H9 (cell line): ENCODE measurements around the gene NSL1. TPM values are rescaled to one million over a fixed set of nuclear protein-coding genes. Genes with fewer than 3 reads are reported as not detected.

Experiments used
- DNase-seq: peaks from one replicate; pipeline ENCODE4 v3.0.0-alpha.2; 2017
- H2AFZ ChIP-seq: one replicate; pipeline ENCODE4 v1.6.1; 2013; ENCODE audit warnings: mild to moderate bottlenecking, low read length, control low read depth, moderate library complexity
- H2AK5ac ChIP-seq: 2 replicates; pipeline ENCODE4 v1.6.1; 2013; ENCODE audit warnings: low read length, control low read depth, mixed read lengths; ENCODE audit not compliant: insufficient read length
- H2BK120ac ChIP-seq: one replicate; pipeline ENCODE4 v1.6.1; 2013; ENCODE audit warnings: low read depth, mild to moderate bottlenecking, low read length, control low read depth, inconsistent platforms; ENCODE audit not compliant: poor library complexity, severe bottlenecking
- H2BK12ac ChIP-seq: 2 replicates; pipeline ENCODE4 v1.6.1; 2013; ENCODE audit warnings: low read length, control low read depth, mixed read lengths, low read depth; ENCODE audit not compliant: insufficient read length
- H2BK15ac ChIP-seq: 2 replicates; pipeline ENCODE4 v1.6.1; 2013; ENCODE audit warnings: low read depth, low read length, control low read depth
- H2BK20ac ChIP-seq: one replicate; pipeline ENCODE4 v1.6.1; 2013; ENCODE audit warnings: low read depth, mild to moderate bottlenecking, low read length, control low read depth, inconsistent platforms; ENCODE audit not compliant: poor library complexity, severe bottlenecking
- H2BK5ac ChIP-seq: 2 replicates; pipeline ENCODE4 v1.6.1; 2013; ENCODE audit warnings: low read length, control low read depth, mixed read lengths; ENCODE audit not compliant: insufficient read length
- H3K14ac ChIP-seq: 2 replicates; pipeline ENCODE4 v1.6.1; 2013; ENCODE audit warnings: low read length, control low read depth; ENCODE audit not compliant: insufficient read depth
- H3K18ac ChIP-seq: 2 replicates; pipeline ENCODE4 v1.6.1; 2013; ENCODE audit warnings: low read depth, mild to moderate bottlenecking, mixed read lengths, low read length, control low read depth; ENCODE audit not compliant: insufficient read length
- H3K23ac ChIP-seq: 2 replicates; pipeline ENCODE4 v1.6.1; 2013; ENCODE audit warnings: low read length, control low read depth, mixed read lengths, low read depth; ENCODE audit not compliant: insufficient read length
- H3K23me2 ChIP-seq: 2 replicates; pipeline ENCODE4 v1.6.1; 2013; ENCODE audit warnings: low read depth, mild to moderate bottlenecking, mixed read lengths, low read length, control low read depth; ENCODE audit not compliant: insufficient read length, poor library complexity, severe bottlenecking
- H3K27ac ChIP-seq: 2 replicates; pipeline ENCODE4 v1.5.1; 2013; ENCODE audit warnings: low read length, control low read depth, mixed read lengths, low read depth; ENCODE audit not compliant: insufficient read length
- H3K27me3 ChIP-seq: 2 replicates; pipeline ENCODE4 v1.6.1; 2013; ENCODE audit warnings: low read length, control low read depth, inconsistent platforms; ENCODE audit not compliant: insufficient read depth
- H3K4ac ChIP-seq: 2 replicates; pipeline ENCODE4 v1.6.1; 2013; ENCODE audit warnings: low read depth, mild to moderate bottlenecking, control low read depth, inconsistent platforms, low read length, moderate library complexity
- H3K4me1 ChIP-seq: 2 replicates; pipeline ENCODE4 v1.6.1; 2013; ENCODE audit warnings: low read length, control low read depth, inconsistent platforms; ENCODE audit not compliant: insufficient read depth
- H3K4me2 ChIP-seq: 2 replicates; pipeline ENCODE4 v1.6.1; 2013; ENCODE audit warnings: low read length, control low read depth, mixed read lengths; ENCODE audit not compliant: insufficient read length, insufficient read depth
- H3K56ac ChIP-seq: 2 replicates; pipeline ENCODE4 v1.6.1; 2013; ENCODE audit warnings: low read depth, mild to moderate bottlenecking, mixed read lengths, low read length, control low read depth; ENCODE audit not compliant: insufficient read length
- H3K79me1 ChIP-seq: 2 replicates; pipeline ENCODE4 v1.6.1; 2013; ENCODE audit warnings: low read depth, mild to moderate bottlenecking, moderate library complexity, low read length, control low read depth, inconsistent platforms; ENCODE audit not compliant: insufficient read depth, poor library complexity, severe bottlenecking
- H3K79me2 ChIP-seq: 2 replicates; pipeline ENCODE4 v1.6.1; 2013; ENCODE audit warnings: low read length, control low read depth, inconsistent platforms; ENCODE audit not compliant: insufficient read depth
- H3K9ac ChIP-seq: 2 replicates; pipeline ENCODE4 v1.6.1; 2013; ENCODE audit warnings: low read length, control low read depth, mixed read lengths; ENCODE audit not compliant: insufficient read length; ENCODE audit errors: extremely low read depth
- H3K9me3 ChIP-seq: one replicate; pipeline ENCODE4 v1.6.1; 2013; ENCODE audit warnings: low read depth, low read length, inconsistent platforms; ENCODE audit not compliant: control insufficient read depth
- H3T11ph ChIP-seq: one replicate; pipeline ENCODE4 v1.6.1; 2013; ENCODE audit warnings: mild to moderate bottlenecking, low read length, control low read depth, inconsistent platforms
- H4K20me1 ChIP-seq: one replicate; pipeline ENCODE4 v1.6.1; 2013; ENCODE audit not compliant: control insufficient read depth, insufficient read length, insufficient read depth
- H4K5ac ChIP-seq: 2 replicates; pipeline ENCODE4 v1.6.1; 2013; ENCODE audit warnings: low read depth, mild to moderate bottlenecking, mixed read lengths, low read length, control low read depth; ENCODE audit not compliant: insufficient read length
- H4K8ac ChIP-seq: replicated peaks from 2 replicates; pipeline ENCODE4 v1.6.1; 2013; ENCODE audit warnings: low read length, control low read depth, mixed read lengths, low read depth; ENCODE audit not compliant: insufficient read length
- H4K91ac ChIP-seq: 2 replicates; pipeline ENCODE4 v1.6.1; 2013; ENCODE audit warnings: low read depth, mild to moderate bottlenecking, moderate library complexity, mixed read lengths, low read length, control low read depth; ENCODE audit not compliant: insufficient read length
- H3K27ac Mint-ChIP-seq, 3 experiments: 2 replicates in 2 of 3; 3 replicates in 1 of 3; pipeline ENCODE4 v1.8.0; 2020 to 2021; ENCODE audit warnings: mixed read lengths in 3 of 3, mild to moderate bottlenecking in 1 of 3, moderate library complexity in 1 of 3
- H3K27me3 Mint-ChIP-seq: 2 replicates; pipeline ENCODE4 v1.8.0; 2021; ENCODE audit warnings: low read depth, mild to moderate bottlenecking, moderate library complexity, mixed read lengths
- H3K36me3 Mint-ChIP-seq, 3 experiments: 2 replicates in 2 of 3; 3 replicates in 1 of 3; pipeline ENCODE4 v1.8.0; 2020 to 2021; ENCODE audit warnings: low read depth in 3 of 3, mixed read lengths in 3 of 3; ENCODE audit not compliant: insufficient read depth in 1 of 3
- H3K4me1 Mint-ChIP-seq, 2 experiments: 2 replicates each; pipeline ENCODE4 v1.8.0; 2020; ENCODE audit warnings: mixed read lengths in 2 of 2
- H3K4me3 Mint-ChIP-seq, 2 experiments: 2 replicates in 1 of 2; 3 replicates in 1 of 2; pipeline ENCODE4 v1.8.0; 2020 to 2021; ENCODE audit warnings: mild to moderate bottlenecking in 2 of 2, mixed read lengths in 2 of 2, moderate library complexity in 1 of 2
- H3K9me3 Mint-ChIP-seq, 2 experiments: 2 replicates in 1 of 2; 3 replicates in 1 of 2; pipeline ENCODE4 v1.8.0; 2020; ENCODE audit warnings: mild to moderate bottlenecking in 2 of 2, mixed read lengths in 2 of 2, moderate library complexity in 1 of 2
- CTCF ChIP-seq: fragments of 200-600 bp; sonication (generic); conservative IDR thresholded peaks from 3 replicates; pipeline ENCODE4 v1.8.0; 2021; ENCODE audit warnings: antibody characterized with exemption, mild to moderate bottlenecking
- WGBS: extraction: QIAGEN DNeasy Blood & Tissue Kit; methylation state at CpG from one replicate; pipeline ENCODE4 v1.1.7; 2013; ENCODE audit warnings: missing lambda C conversion rate, low lambda C conversion rate, mixed read lengths; ENCODE audit not compliant: insufficient read length; ENCODE audit errors: extremely low coverage; 5-methylcytosine and 5-hydroxymethylcytosine counted together
- total RNA-seq: library from RNA; stranded (reverse); gene quantifications from 2 replicates; pipeline ENCODE4 v1.2.1, GENCODE V29; 2021

NSL1 gene
- total RNA-seq, 1 experiment from 2014 or later, result 49.3 TPM

GRCh38 chr1:212791261-212791675 is 309 bp downstream of the NSL1 start:
- H3K4me3 Mint-ChIP-seq, result peak overlapping the region; percentile 90 to 98
- Histone ChIP-seq H3K18ac (no peak overlapping the region), H4K5ac (no peak overlapping the region), H4K20me1 (no peaks in the 10 kb centered on the region), H2BK20ac (no peak overlapping the region), H3K23ac (no peak overlapping the region), H2AFZ (no peak overlapping the region), H3K9ac (peak overlapping the region; percentile 83), H2BK15ac (no peak overlapping the region), H3K4ac (no peak overlapping the region), H3K4me1 (no peaks in the 10 kb centered on the region; the same call in 1 of the 2 replicates), H2BK120ac (no peak overlapping the region), H3K9me3 (no peaks in the 10 kb centered on the region), H4K8ac (no peak overlapping the region), H3K27ac (no peak overlapping the region), H3K23me2 (peaks cover 7% of the 10 kb centered on the region), H3K27me3 (no peaks in the 10 kb centered on the region), H3K4me2 (peak overlapping the region; percentile 98), H2AK5ac (no peak overlapping the region), H3K14ac (peak overlapping the region; percentile 73; the same call in 1 of the 2 replicates), H4K91ac (no peak overlapping the region), H2BK12ac (no peak overlapping the region), H2BK5ac (no peak overlapping the region), H3K79me2 (peaks cover 2% of the 10 kb centered on the region; the same call in 1 of the 2 replicates), H3T11ph (no peak overlapping the region), H3K56ac (no peak overlapping the region), H3K79me1 (peaks cover 2% of the 10 kb centered on the region)
- no peak for DNase-seq
- H3K27ac Mint-ChIP-seq, result peak overlapping the region; percentile 70 to 98 (median 87)
- no peak for TF ChIP-seq CTCF
- H3K27me3 Mint-ChIP-seq, result no peaks in the 10 kb centered on the region
- WGBS, result no CpG with 5 or more reads among the region's 22 CpGs
- H3K9me3 Mint-ChIP-seq, result no peaks in the 10 kb centered on the region
- H3K36me3 Mint-ChIP-seq, result peaks cover 7 to 22% (median 13%) of the 10 kb centered on the region in 3 experiments
- peaks cover 12 to 18% of the 10 kb centered on the region in 2 experiments for H3K4me1 Mint-ChIP-seq
